GM12874 (cell line): ENCODE data around the gene CENPN.

ENCODE experiments used
- CTCF ChIP-seq: IDR thresholded peaks from 2 replicates; pipeline ENCODE4 v1.5.1; 2011; ENCODE audit warnings: low read depth, mild to moderate bottlenecking, control low read depth, low read length, moderate library complexity; ENCODE audit not compliant: insufficient read depth

CENPN gene

GRCh38 chr16:81006813-81007695 lies at the start of gene CENPN, which contains the start of gene CMC2:
Gene CENPN, plus strand, starts transcription at chr16:81007214. Its CDS starts 4,726 bp downstream, at chr16:81011940.
Gene CMC2, minus strand, starts transcription at chr16:81006885. Its CDS starts 9,491 bp downstream, at chr16:80997394.
- TF ChIP-seq CTCF = no peak

- no peak for TF ChIP-seq CTCF
Measured at GRCh38 chr16:80958284-80958683, 48.7 kb upstream of the CENPN start.

- no peak for TF ChIP-seq CTCF
Measured at GRCh38 chr16:80962879-80963278, 44.1 kb upstream of the CENPN start.

- no peak for TF ChIP-seq CTCF
Measured at GRCh38 chr16:80964351-80964750, 42.7 kb upstream of the CENPN start.

GRCh38 chr16:80966617-80967016 lies 40.4 kb upstream of the CENPN start:
- TF ChIP-seq CTCF = no peak

GRCh38 chr16:80968386-80969113 lies 38.5 kb upstream of the CENPN start:
- TF ChIP-seq CTCF = no peak

GRCh38 chr16:80969114-80969484 lies 37.9 kb upstream of the CENPN start:
- TF ChIP-seq CTCF = no peak
